AG09309 (cell line): ENCODE data around the gene RIOK1.
"Not testable (repeated sequence)": the region's sequence is repeated elsewhere in the genome, so short reads cannot be mapped to it uniquely, and the experiment has no call there.

Source experiments
- DNase-seq: peaks from one replicate; pipeline ENCODE4 v3.0.0-alpha.2; 2010; ENCODE audit warnings: low read depth
- H3K4me3 ChIP-seq: 2 replicates; pipeline ENCODE4 v1.5.1; 2011; ENCODE audit warnings: mild to moderate bottlenecking, low read depth, low read length, moderate library complexity; ENCODE audit not compliant: control insufficient read depth
- CTCF ChIP-seq: IDR thresholded peaks from 2 replicates; pipeline ENCODE4 v1.5.1; 2011; ENCODE audit warnings: mild to moderate bottlenecking, low read depth, low read length, inconsistent platforms; ENCODE audit not compliant: insufficient read depth, control insufficient read depth; ENCODE audit errors: missing control alignments

RIOK1 gene

GRCh38 chr6:7389451-7390225, at the start of gene RIOK1, which contains the start of gene CAGE1:
Gene RIOK1, plus strand, starts transcription at chr6:7389808. Its CDS starts 195 bp downstream, at chr6:7390003.
Gene CAGE1, minus strand, starts transcription at chr6:7389742. Its CDS starts 2,569 bp downstream, at chr6:7387173.
- DNase-seq = peak; percentile 68
- TF ChIP-seq CTCF = peak; percentile 2
- peak within 1 kb of the TSS; percentile 84 for H3K4me3 ChIP-seq

- TF ChIP-seq CTCF = no peak
- DNase-seq = no peak
- no peak overlapping the region for H3K4me3 ChIP-seq
Observed at GRCh38 chr6:7341271-7341670, 48.3 kb upstream of the RIOK1 start.

- no peak for TF ChIP-seq CTCF
- H3K4me3 ChIP-seq = no peak overlapping the region
- no peak for DNase-seq
Observed at GRCh38 chr6:7341989-7342742, 47.4 kb upstream of the RIOK1 start.

- DNase-seq = no peak
- no peak for TF ChIP-seq CTCF
- H3K4me3 ChIP-seq = no peak overlapping the region
Observed at GRCh38 chr6:7343546-7344475, 45.8 kb upstream of the RIOK1 start.

GRCh38 chr6:7344773-7345450, 44.7 kb upstream of the RIOK1 start:
- DNase-seq = not testable (repeated sequence)

GRCh38 chr6:7347551-7347997, 42.0 kb upstream of the RIOK1 start:
- not testable (repeated sequence) for DNase-seq, H3K4me3 ChIP-seq

More at GRCh38 chr6:7344773-7345450, 44.7 kb upstream of the RIOK1 start:
- not testable (repeated sequence) for H3K4me3 ChIP-seq

- not testable (repeated sequence) for H3K4me3 ChIP-seq, DNase-seq
Observed at GRCh38 chr6:7350591-7350990, 39.0 kb upstream of the RIOK1 start.

- not testable (repeated sequence) for DNase-seq, H3K4me3 ChIP-seq
Observed at GRCh38 chr6:7351916-7352315, 37.7 kb upstream of the RIOK1 start.
